Astrocyte (in vitro differentiated cells and primary cell): ENCODE data around the gene RIT2.

Source experiments
- EZH2 ChIP-seq: IDR thresholded peaks from 2 replicates; pipeline ENCODE4 v1.6.1; 2012; ENCODE audit warnings: mild to moderate bottlenecking, low read length, inconsistent platforms; ENCODE audit not compliant: insufficient read depth
- TF ChIP-seq, protein P1 (sequence below): IDR thresholded peaks from 2 replicates; pipeline ENCODE4 v1.5.1; 2011; ENCODE audit warnings: low read depth, mild to moderate bottlenecking, inconsistent platforms, low read length, moderate library complexity; ENCODE audit not compliant: insufficient read depth

DNA sequence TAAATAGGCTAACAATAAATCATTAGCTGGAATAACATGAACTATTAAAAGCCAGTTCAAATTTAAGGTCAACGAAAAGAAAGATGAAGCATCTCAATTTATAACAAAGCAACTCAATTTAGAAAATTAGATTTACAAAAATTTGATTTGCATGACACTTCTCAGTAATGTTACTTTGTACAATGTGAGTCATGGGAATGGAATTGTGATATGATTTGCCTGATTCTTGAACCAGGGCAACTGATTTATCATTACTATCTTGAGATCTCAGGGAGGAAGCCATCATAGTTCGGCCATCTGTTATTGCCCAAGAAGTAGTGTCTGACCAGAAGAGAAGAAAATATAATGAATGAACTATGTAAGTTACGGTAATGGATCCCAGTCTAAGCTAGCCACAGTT, 193.1 kb downstream of the RIT2 start:
- TF ChIP-seq, protein P1, sequence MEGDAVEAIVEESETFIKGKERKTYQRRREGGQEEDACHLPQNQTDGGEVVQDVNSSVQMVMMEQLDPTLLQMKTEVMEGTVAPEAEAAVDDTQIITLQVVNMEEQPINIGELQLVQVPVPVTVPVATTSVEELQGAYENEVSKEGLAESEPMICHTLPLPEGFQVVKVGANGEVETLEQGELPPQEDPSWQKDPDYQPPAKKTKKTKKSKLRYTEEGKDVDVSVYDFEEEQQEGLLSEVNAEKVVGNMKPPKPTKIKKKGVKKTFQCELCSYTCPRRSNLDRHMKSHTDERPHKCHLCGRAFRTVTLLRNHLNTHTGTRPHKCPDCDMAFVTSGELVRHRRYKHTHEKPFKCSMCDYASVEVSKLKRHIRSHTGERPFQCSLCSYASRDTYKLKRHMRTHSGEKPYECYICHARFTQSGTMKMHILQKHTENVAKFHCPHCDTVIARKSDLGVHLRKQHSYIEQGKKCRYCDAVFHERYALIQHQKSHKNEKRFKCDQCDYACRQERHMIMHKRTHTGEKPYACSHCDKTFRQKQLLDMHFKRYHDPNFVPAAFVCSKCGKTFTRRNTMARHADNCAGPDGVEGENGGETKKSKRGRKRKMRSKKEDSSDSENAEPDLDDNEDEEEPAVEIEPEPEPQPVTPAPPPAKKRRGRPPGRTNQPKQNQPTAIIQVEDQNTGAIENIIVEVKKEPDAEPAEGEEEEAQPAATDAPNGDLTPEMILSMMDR: no peak
- no peak for TF ChIP-seq EZH2
